ENCODE results near the gene THADA.

The THADA gene

DNA sequence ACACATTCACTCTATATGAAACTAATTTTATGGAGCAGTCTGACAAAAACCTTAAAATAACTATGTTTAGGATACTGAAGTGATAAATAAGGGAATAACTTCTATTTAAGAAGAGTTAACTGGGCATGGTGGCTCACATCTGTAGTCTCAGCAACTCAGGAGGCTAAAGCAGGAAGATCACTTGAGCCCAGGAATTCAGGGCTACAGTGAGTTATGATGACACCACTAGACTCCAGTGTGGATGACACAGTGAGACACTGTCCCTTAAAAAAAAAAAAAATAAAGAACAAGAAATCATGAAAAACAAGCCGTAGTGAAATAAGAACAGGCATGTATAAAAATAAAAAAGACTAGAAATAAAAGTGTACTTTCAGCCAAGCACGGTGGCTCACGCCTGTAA, 82.0 kb downstream of the THADA start:
- H3K9ac ChIP-seq (ENCODE audit: low read depth, low read length), result no peak overlapping the region
- no peaks in the 10 kb centered on the region for H3K9me3 ChIP-seq (ENCODE audit: insufficient read depth, low read length, severe bottlenecking)
- no peaks in the 10 kb centered on the region for H3K4me1 ChIP-seq (ENCODE audit: insufficient read depth, low read length)
- DNase-seq (no peak), ATAC-seq (ENCODE audit: insufficient read depth, low read depth) (no peak)
- no peak overlapping the region for H2AFZ ChIP-seq (ENCODE audit: low read depth, low read length)
- H4K20me1 ChIP-seq (ENCODE audit: insufficient read depth, low read length), result no peaks in the 10 kb centered on the region
- H3K4me3 ChIP-seq (ENCODE audit: low read depth in 1 of 2, low read length in 2 of 2), result no peak overlapping the region
- no peak overlapping the region for H3K4me2 ChIP-seq (ENCODE audit: insufficient read depth, low read length)
- TF ChIP-seq, protein P1, sequence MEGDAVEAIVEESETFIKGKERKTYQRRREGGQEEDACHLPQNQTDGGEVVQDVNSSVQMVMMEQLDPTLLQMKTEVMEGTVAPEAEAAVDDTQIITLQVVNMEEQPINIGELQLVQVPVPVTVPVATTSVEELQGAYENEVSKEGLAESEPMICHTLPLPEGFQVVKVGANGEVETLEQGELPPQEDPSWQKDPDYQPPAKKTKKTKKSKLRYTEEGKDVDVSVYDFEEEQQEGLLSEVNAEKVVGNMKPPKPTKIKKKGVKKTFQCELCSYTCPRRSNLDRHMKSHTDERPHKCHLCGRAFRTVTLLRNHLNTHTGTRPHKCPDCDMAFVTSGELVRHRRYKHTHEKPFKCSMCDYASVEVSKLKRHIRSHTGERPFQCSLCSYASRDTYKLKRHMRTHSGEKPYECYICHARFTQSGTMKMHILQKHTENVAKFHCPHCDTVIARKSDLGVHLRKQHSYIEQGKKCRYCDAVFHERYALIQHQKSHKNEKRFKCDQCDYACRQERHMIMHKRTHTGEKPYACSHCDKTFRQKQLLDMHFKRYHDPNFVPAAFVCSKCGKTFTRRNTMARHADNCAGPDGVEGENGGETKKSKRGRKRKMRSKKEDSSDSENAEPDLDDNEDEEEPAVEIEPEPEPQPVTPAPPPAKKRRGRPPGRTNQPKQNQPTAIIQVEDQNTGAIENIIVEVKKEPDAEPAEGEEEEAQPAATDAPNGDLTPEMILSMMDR (IDR thresholded peaks at IDR 0.05; ENCODE audit: borderline replicate concordance, extremely low read depth, low read length, poor library complexity, severe bottlenecking), result no peak
- no peak for TF ChIP-seq EZH2 (IDR thresholded peaks at IDR 0.05; ENCODE audit: borderline replicate concordance, low read depth, low read length, severe bottlenecking)
- no peak overlapping the region for H3K27ac ChIP-seq (ENCODE audit: low read length)
- H3K79me2 ChIP-seq (ENCODE audit: insufficient read depth, low read length), result no peaks in the 10 kb centered on the region
- H3K36me3 ChIP-seq (ENCODE audit: insufficient read depth, low read length), result peaks cover 7% of the 10 kb centered on the region; the same call in 1 of the 2 replicates
- H3K27me3 ChIP-seq (ENCODE audit: insufficient read depth, low read length, poor library complexity), result no peaks in the 10 kb centered on the region

DNA sequence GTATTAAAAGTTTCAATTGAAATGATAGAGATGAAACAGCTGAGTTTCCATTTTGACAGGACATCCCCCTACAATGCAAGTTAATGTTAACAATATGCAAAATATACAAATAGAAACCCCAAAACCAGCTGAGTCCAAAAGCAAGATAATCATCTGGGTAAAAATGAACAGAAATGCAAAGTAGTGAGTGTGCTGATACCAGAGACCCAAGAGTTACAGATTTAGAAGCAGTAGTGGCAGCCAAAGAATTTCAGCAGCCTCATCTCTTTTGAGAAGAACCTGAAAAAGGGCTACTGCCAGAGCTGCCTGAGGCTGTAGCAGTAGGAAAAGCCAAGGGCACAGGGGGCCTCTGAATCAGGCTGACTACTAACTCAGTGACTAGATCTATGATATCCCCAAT, 82.6 kb downstream of the THADA start:
- H2AFZ ChIP-seq (ENCODE audit: low read depth, low read length), result no peak overlapping the region
- TF ChIP-seq EZH2 (IDR thresholded peaks at IDR 0.05; ENCODE audit: borderline replicate concordance, low read depth, low read length, severe bottlenecking), result no peak
- ATAC-seq (ENCODE audit: insufficient read depth, low read depth) (no peak), DNase-seq (no peak)
- H3K79me2 ChIP-seq (ENCODE audit: insufficient read depth, low read length), result no peaks in the 10 kb centered on the region
- no peak overlapping the region for H3K9ac ChIP-seq (ENCODE audit: low read depth, low read length)
- no peaks in the 10 kb centered on the region for H3K27me3 ChIP-seq (ENCODE audit: insufficient read depth, low read length, poor library complexity)
- no peaks in the 10 kb centered on the region for H3K4me1 ChIP-seq (ENCODE audit: insufficient read depth, low read length)
- H3K4me2 ChIP-seq (ENCODE audit: insufficient read depth, low read length), result no peak overlapping the region
- no peak overlapping the region for H3K27ac ChIP-seq (ENCODE audit: low read length)
- no peaks in the 10 kb centered on the region for H4K20me1 ChIP-seq (ENCODE audit: insufficient read depth, low read length)
- H3K9me3 ChIP-seq (ENCODE audit: insufficient read depth, low read length, severe bottlenecking), result no peaks in the 10 kb centered on the region
- no peak overlapping the region for H3K4me3 ChIP-seq (ENCODE audit: low read depth in 1 of 2, low read length in 2 of 2)
- H3K36me3 ChIP-seq (ENCODE audit: insufficient read depth, low read length), result peaks cover 11% of the 10 kb centered on the region; the same call in 1 of the 2 replicates

DNA sequence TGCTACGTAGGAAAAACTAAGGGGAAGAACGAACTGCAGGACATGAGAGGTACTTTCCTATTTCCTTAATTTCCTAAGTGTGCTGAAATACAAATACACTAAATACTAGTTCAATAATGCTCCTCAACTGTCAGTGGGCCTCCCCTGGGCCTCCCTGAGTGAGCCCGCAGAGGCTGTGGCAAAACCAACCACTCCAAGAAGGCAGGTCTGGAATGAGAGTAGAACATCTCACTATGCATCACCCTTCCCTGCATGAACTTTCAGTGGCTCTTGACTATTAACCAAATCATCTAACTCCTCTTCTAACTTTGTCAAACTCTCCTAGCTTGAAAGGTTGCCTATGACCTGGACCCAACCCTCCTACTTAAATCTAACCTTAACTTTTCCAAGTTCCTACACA, 84.6 kb downstream of the THADA start:
- ATAC-seq (ENCODE audit: insufficient read depth, low read depth), result no peak

DNA sequence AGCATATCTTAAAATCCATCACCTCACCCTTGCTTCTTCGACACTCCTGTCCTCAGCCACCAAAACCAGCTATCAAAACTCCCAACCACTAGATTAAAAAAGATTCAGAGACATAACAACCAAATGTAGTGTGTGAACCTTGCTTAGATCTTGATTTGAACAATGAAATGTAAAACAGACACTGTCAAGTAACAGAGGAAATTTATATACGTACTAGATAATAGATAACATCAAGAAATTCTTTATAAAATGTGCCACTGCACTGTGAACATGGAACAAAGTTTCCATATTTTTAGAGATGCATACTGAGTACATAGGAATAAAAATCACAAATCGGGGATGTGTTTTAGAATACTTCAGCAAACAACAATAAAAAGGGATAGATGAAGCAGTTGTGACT, 86.0 kb downstream of the THADA start:
- Histone ChIP-seq H3K27ac (ENCODE audit: low read length) (no peak overlapping the region), H3K4me2 (ENCODE audit: insufficient read depth, low read length) (no peak overlapping the region), H3K4me3 (ENCODE audit: low read depth in 1 of 2, low read length in 2 of 2) (no peak overlapping the region), H3K9ac (ENCODE audit: low read depth, low read length) (no peak overlapping the region), H2AFZ (ENCODE audit: low read depth, low read length) (no peak overlapping the region), H3K4me1 (ENCODE audit: insufficient read depth, low read length) (no peaks in the 10 kb centered on the region), H3K79me2 (ENCODE audit: insufficient read depth, low read length) (no peaks in the 10 kb centered on the region), H4K20me1 (ENCODE audit: insufficient read depth, low read length) (no peaks in the 10 kb centered on the region), H3K9me3 (ENCODE audit: insufficient read depth, low read length, severe bottlenecking) (no peaks in the 10 kb centered on the region), H3K27me3 (ENCODE audit: insufficient read depth, low read length, poor library complexity) (no peaks in the 10 kb centered on the region), H3K36me3 (ENCODE audit: insufficient read depth, low read length) (peaks cover 35% of the 10 kb centered on the region; the same call in 1 of the 2 replicates)
- DNase-seq (no peak), ATAC-seq (ENCODE audit: insufficient read depth, low read depth) (no peak)
- TF ChIP-seq, protein P1 (IDR thresholded peaks at IDR 0.05; ENCODE audit: borderline replicate concordance, extremely low read depth, low read length, poor library complexity, severe bottlenecking), result no peak
- no peak for TF ChIP-seq EZH2 (IDR thresholded peaks at IDR 0.05; ENCODE audit: borderline replicate concordance, low read depth, low read length, severe bottlenecking)

More for the DNA sequence above, 84.6 kb downstream of the THADA start:
- TF ChIP-seq EZH2 (IDR thresholded peaks at IDR 0.05; ENCODE audit: borderline replicate concordance, low read depth, low read length, severe bottlenecking), result no peak
- TF ChIP-seq, protein P1 (IDR thresholded peaks at IDR 0.05; ENCODE audit: borderline replicate concordance, extremely low read depth, low read length, poor library complexity, severe bottlenecking), result no peak
- H4K20me1 ChIP-seq (ENCODE audit: insufficient read depth, low read length), result no peaks in the 10 kb centered on the region
- H3K9ac ChIP-seq (ENCODE audit: low read depth, low read length), result no peak overlapping the region
- peaks cover 27% of the 10 kb centered on the region; the same call in 1 of the 2 replicates for H3K36me3 ChIP-seq (ENCODE audit: insufficient read depth, low read length)
- no peak for DNase-seq
- no peak overlapping the region for H2AFZ ChIP-seq (ENCODE audit: low read depth, low read length)
- H3K9me3 ChIP-seq (ENCODE audit: insufficient read depth, low read length, severe bottlenecking), result no peaks in the 10 kb centered on the region
- no peak overlapping the region for H3K27ac ChIP-seq (ENCODE audit: low read length)
- H3K4me1 ChIP-seq (ENCODE audit: insufficient read depth, low read length), result no peaks in the 10 kb centered on the region
- no peaks in the 10 kb centered on the region for H3K27me3 ChIP-seq (ENCODE audit: insufficient read depth, low read length, poor library complexity)
- H3K4me3 ChIP-seq (ENCODE audit: low read depth in 1 of 2, low read length in 2 of 2), result no peak overlapping the region
- no peaks in the 10 kb centered on the region for H3K79me2 ChIP-seq (ENCODE audit: insufficient read depth, low read length)
- no peak overlapping the region for H3K4me2 ChIP-seq (ENCODE audit: insufficient read depth, low read length)
